IPS-NIHi7 (cell line): ENCODE results near the gene CAPS.
"Not testable (repeated sequence)": the region's sequence is repeated elsewhere in the genome, so short reads cannot be mapped to it uniquely, and the experiment has no call there.

Experiments
- DNase-seq: peaks from one replicate; pipeline ENCODE4 v3.0.0; 2012; ENCODE audit warnings: mixed read lengths; ENCODE audit errors: extremely low spot score

The CAPS gene

DNA sequence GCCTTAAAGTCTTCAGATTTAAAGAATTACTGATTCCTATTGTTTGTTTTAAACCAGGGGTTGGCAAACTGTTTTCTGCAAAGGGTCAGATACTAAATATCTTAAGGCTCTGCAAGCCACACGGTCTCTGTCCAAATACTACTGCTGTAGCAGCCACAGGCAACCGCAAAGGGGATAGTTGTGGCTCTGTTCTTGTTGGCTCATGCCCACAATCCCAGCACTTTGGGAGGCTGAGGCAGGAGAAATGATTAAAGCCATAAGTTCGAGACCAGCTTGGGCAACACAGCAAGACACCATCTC is 41.5 kb downstream of the CAPS start:
- DNase-seq: no peak

DNA sequence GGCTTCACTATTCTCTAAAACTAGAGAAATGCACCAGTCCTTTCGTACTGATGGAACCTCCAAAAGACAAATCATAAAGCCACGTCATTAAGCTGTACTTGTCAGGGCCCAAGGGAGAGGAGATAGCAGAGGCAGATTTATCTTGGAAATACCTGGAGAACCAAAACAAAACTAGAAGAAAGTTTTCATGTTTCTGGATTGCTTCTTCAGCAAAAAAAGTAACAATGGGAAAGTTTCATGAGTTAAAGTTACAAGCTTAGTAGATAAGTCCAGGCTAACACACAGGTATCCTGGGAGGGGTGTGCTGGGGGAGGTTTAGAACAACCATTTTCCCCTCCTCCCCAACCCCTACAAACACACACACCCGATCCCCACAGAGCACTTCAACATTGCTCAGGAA is 42.3 kb downstream of the CAPS start:
- no peak for DNase-seq

DNA sequence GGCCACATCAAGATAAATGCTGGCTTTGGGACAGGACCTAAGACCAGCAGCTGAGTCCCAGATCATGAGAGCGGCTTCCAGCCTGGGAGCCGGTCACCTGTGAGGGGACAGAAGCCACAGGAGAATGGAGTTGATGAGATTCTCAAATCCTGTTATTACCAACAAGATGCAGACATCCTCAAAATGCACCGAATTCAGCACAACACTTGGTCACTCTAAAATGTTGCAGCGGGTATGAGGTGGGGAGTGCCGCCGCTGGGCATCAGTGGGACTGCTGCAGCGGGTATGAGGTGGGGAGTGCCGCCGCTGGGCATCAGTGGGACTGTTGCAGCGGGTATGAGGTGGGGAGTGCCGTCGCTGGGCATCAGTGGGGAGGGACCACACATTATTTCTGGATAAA is 42.7 kb downstream of the CAPS start:
- no peak for DNase-seq

DNA sequence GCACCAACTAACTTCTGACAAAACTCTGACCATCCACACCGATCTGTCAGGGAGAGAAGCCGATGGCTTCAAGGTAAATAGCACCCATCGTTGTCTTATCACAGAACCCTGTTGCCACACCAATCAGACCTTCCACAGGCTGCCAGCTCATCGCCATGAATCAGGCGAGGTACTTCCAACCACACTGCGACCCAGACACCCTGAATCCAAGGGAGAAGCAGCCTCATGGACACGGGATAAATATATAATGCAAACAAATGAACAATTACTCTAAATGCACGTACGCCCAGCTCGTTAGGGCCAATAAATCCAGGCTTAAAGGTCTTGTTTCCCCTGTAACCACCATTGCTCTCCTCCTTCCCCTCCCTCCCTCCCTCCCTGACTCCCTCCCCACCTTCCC is 43.1 kb downstream of the CAPS start:
- DNase-seq: no peak

DNA sequence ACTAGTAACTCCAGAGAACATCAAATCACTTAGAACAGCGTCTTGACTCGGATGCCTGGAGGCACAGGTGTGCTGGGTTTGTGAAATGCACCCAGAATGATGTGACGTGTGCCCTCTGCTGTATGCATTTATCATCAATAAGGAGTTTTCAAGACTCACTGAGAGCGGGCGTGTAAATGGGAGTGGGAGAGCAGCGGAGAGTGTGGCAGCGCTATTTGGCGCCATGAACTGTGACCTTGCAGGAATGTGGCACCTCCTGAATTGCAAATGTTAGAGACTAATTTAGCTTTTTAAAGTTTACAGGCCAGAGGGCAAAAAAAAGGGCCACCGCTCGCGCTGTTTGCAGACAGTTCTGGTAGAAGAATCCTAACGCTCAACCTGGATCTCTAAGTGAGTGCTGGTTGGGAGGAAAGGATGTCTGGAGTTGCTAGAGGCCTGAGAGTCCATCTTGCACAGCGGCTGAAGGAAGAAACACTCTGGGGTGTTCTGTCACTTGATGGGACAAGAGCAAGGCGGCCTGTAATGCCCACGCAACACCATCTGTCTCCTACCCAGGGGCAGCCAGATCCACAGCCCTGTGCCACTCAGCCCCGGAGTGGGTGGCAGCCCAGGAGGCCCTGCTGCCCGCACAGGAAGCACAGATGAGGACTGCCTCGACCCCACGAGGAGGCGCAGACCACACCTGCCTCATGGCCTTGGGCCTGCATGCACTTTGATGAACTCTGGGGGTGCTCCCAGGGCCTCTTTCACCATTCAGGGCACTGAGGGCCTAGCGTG is 44.2 kb downstream of the CAPS start:
- no peak for DNase-seq

DNA sequence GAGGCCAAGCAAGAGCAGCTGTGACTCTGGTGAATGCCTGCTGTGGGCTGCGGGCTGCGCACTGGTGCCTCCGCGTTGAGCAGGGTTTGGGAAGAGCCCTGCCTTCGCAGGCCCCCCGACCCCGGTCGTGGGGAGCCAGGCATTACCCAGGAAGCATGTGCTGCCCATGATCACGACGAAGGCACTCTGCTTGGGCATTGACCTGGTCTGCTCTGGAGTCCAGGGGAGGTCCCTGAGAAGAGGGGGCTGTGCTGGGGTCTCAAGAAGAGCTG is 44.7 kb downstream of the CAPS start:
- DNase-seq: no peak

DNA sequence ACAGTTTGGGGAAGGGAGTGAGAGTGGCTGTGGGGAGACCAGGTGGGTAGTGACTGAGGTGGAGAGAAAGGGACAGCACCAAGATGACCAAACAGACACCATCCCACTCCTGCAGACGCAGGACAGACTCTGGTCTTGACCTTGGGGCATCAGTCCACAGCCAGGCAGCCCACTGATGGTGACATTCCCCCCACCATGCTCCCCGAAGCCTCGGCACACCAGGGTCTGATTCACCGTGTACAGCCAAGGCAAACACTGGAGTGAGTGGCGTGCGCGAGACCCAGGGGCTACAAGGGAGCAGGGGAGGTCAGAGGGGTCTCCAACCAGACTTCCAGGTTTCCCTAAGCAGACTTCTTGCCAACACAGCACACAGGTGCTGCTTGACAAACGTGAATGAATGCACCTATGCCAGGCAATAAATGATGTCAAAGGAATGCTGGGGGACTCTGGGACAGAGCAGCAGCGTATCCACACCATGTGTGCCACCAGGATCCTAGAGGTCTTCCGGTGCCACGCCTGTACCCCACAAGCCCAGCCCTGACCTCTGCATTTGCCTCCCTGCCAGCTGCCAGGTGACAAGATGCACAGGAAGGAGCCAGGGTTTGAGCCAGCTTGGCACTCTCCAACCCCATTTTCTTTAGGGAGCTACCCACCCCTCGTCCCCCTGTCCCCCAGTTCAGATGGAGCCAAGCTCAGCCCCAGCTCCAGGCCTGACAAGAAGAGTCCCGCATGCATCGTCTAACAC is 45.4 kb downstream of the CAPS start:
- no peak for DNase-seq

DNA sequence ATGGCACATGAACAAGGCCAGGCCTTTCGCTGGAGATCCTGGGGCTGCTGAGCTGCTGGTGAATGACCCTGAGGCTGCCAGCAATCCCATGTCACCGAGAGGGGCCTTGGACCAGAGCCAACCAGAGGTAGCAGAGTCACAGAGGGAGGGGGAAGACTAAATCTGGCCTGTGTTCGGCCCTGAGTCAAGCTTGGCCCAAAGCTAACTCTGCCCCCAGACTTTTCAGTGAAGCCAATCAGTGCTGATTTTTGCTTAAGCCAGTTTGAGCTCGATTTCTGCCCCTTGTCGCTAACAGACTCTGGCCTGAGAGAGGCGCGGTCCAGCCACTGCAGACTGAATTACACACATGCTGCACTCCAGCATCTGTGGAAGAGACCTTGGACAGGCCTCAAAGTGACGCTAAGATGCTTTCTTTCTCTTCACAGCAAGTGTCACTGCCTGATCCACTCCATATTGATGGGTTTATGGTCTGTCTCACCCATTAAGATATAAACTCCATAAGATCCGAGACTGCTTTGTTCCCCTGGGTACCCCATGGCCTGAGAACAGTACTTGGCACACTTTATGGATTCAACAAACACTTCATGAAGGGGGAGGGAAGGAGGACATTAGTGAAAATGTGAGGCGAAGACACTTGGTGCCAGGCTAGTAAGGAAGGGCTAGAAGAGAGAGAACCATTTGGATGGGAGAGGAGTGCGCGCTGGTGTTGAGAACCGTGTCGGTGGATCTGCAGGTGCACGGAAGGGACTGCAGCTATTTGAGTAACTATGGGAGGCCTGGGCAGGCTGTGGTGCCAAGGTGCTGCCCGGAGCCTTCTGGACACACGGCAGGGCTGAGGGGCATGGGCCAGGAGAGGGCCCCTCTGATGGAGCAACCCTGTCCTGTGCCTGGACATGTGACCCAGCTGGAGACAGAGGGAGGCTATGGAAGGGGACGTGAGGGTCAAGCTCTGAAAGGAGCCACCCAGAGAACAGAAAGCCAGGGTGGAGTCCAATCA is 46.2 kb downstream of the CAPS start:
- DNase-seq: no peak

DNA sequence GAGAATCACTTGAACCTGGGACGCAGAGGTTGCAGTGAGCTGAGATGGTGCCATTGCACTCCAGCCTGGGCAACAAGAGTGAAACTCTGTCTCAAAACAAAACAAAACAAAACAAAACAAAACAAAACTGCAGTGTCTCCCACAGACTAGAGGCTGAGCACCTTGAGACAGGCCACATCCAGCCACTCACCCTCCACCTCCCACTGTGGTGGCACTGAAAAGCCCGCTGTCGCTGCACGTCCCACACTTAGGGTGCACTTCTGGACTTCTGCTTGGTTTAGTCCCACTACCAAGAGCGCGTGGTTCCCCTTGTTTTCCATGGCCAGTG is 47.6 kb downstream of the CAPS start:
- DNase-seq: not testable (repeated sequence)

DNA sequence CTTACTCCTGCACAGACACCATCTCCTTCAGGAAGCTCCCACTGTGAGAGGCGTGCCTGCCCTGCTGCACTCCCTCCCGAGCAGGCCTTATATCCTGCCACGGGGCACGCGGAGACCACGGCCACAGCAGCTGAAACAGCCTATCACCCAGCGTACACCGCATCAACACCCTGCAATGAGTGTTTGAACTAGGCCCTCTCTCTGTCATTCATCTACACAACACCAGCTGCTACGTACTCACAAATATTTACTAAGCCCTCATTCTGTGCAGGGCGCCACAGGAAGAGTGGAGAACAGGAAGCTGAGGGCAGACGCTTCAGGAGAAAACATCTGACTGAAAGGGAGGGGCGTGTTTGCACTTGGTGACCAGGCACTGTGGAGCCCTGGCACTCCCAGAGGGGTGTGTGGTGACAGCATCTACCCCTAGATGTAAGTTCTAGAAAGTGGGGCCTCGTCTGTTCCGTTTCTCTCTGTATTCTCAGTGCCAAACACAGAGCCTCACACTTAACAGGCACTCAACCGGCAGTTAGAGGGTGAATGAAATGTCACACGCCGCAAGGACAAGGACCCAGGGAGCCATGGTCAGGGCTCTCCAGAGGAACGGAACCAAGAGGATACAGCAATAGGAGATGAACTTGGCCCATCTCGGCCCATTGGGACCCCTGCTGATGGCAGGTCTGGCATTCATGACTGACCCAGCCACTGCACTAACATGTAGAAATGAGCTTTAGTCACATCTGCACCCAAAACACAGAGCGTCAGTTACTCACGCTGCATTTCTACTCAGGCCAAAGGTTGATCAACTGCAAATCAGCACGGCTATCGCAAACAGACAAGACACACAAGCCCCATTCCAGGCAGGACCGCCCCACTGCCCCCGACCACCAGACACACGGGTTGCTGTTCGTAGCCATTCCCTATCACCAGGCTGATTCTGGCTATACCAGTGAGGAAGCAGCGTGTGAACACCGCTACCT is 48.2 kb downstream of the CAPS start:
- DNase-seq: no peak

DNA sequence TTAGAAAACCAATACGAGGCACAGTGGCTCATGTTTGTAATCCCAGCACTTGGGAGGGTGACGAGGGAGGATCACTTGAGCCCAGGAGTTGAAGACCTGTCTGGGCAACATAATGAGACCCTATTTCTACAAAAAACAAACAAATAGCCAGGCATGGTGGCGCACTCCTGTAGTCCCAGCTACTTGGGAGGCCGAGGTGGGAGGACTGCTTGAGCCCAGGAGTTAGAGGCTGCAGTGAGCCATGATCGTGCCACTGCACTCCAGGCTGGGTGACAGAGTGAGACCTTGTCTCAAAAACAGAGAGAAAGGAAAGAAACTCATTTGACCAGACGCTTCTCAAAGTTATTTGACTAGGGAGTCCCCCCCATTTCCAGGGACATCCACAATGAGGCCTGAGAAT is 49.2 kb downstream of the CAPS start:
- DNase-seq: not testable (repeated sequence)

DNA sequence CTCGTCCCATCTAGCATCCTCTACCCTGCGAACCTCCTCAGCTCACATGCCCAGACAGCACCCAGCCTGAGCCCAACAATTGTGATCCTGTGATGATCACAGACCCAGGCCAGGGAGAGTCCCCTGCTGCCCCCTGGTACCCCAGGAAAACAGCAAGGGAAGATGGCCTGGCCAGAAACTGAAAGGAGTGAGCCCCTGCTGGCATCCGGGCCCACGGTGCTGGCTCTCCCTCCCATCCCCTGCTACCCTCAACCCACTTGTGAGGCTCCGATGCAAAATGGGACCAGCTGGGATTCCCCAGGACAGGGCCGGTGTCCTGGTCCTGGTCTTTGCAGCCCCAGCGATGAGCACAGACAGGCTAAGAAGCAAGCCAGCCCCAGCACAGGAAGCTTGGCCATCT is 49.8 kb downstream of the CAPS start:
- DNase-seq: no peak

DNA sequence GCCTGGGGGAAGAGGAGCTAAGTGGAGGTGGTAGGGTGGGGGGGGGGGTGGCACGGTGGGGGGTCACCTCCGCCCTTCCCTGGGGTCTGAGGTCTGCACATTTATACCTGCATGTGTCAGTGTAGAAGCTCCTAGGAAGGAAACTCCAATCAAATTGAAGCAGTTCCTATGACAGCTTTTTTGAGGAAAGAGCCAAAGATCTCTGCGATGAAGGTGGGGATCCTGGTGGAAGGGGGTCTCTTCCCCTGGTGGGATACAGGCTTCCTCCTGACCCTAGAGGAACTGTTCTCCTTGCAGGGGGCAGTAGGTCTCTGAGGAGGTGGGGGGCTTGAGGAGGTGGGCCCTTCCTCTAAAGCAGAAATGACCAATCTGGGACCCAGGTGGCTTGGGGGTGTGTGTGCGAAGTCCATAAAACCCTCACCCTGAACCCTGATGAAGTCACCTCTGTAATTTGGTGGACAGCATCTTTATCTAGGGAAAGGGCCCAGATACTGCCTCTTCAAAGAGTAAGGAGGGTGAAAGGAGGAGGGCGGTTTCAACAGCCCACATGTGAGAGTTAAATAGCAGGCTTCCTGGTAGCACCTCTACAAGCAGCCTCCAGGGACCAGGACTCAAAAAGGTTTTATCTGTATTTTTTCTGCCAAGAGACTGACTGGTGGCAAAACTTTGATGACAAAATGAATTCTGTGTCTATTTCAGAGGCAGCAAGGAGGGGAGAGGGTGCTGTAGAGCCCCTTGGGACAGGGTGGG is 50.9 kb downstream of the CAPS start:
- DNase-seq: no peak
